NB4 (cell line): Measurements from ENCODE around the gene NKX2-4.

Experiments
- CTCF ChIP-seq: IDR thresholded peaks from one replicate; pipeline ENCODE4 v1.5.1; 2012; ENCODE audit warnings: low read depth, low read length
- MAX ChIP-seq: IDR thresholded peaks from 2 replicates; pipeline ENCODE4 v1.6.1; 2011; ENCODE audit warnings: low read depth, low read length
- POLR2A ChIP-seq: IDR thresholded peaks from 2 replicates; pipeline ENCODE4 v1.6.1; 2011; ENCODE audit warnings: mild to moderate bottlenecking; ENCODE audit not compliant: insufficient read length; ENCODE audit errors: extremely low read depth

GRCh38 chr20:21378259-21378658 is 19.1 kb downstream of the NKX2-4 start:
- TF ChIP-seq CTCF = no peak
- no peak for TF ChIP-seq POLR2A
- no peak for TF ChIP-seq MAX
